Measurements from ENCODE around the gene ALKBH6. TPM values are rescaled to one million over a fixed set of nuclear protein-coding genes. Genes with fewer than 3 reads are reported as not detected.

Gene ALKBH6
- polyA plus RNA-seq, 1 donor (not counting 4 experiments of a cell fraction or from before 2014, with no cell fraction given) = 36.7 TPM

DNA sequence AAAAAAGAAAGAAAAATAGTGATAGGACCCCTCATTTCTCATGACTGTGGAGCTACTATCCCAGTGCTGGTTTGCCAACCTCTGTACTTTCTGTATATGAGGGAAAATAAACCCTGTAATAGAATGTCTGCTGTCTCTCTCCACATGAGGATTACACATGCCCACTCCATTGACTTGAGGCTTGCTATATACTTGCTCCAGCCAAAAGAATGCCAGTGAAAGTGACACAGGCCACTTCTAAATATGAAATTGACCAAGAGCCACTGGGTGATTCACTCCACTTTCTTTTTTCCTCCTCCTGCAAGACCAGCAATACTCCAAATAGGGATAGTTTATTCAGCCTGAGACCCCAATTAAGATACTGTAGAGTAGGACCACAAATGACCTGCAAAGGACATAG is 33.8 kb upstream of the ALKBH6 start:
- no peak for FAIRE-seq
- DNase-seq (ENCODE audit: low read depth, low spot score) = no peak
- dilution Hi-C loops (cut with MboI; ENCODE audit: extremely low pct_ligation_motif_present, low sequenced_read_pairs) = no loop called here

DNA sequence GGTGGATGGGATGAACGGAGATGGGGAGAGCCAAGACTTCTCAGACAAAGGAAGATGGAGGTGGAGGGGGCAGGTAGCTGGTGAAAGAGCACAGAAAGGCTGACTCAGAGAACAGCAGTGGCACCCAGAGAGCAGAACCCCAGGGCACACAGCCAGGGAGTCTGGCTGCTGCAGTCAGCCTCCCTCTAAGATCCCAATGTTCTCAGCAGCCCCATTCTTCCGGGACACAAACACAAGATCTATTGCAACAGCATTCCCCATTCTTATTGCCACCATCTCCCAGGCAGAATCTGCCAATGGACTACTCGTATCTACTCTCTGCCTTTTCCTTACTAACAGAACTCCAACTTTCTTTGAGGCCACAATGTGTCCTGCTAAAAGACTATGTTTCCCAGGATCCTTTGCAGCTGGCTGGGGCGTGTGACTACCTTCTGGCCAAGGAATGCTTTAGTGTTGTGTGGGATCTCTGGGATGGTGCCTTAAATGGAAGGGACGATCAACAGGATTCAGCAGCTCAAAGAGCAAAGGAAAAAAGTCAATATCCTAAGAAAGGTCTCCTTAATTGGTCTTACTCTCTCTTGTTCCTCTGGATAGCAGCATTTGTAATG is 32.5 kb upstream of the ALKBH6 start:
- Histone ChIP-seq H3K4me2 (ENCODE audit: control insufficient read depth, extremely low read depth, insufficient read depth, low read depth, low read length) (no peak overlapping the region), H2AFZ (ENCODE audit: control insufficient read depth, low read length) (no peak overlapping the region), H3K27me3 (ENCODE audit: control insufficient read depth, extremely low read depth, insufficient read depth, low read length) (no peaks in the 10 kb centered on the region), H3K9me1 (ENCODE audit: control insufficient read depth, extremely low read depth, insufficient read depth, low read length) (no peaks in the 10 kb centered on the region), H4K20me1 (ENCODE audit: control insufficient read depth, extremely low read depth, insufficient read depth, low read length) (no peaks in the 10 kb centered on the region), H3K9me3 (ENCODE audit: control insufficient read depth, low read depth, low read length) (no peaks in the 10 kb centered on the region), H3K36me3 (ENCODE audit: control insufficient read depth in 2 of 2, extremely low read depth in 1 of 2, insufficient read depth in 2 of 2, low read length in 2 of 2) (no peaks in the 10 kb centered on the region), H3K9ac (ENCODE audit: control insufficient read depth, extremely low read depth, insufficient read depth, low read length) (no peak overlapping the region), H3K4me1 (ENCODE audit: control insufficient read depth, extremely low read depth, insufficient read depth, low read length) (peaks cover 3% of the 10 kb centered on the region), H3K27ac (ENCODE audit: control insufficient read depth, insufficient read depth, low read length) (no peak overlapping the region), H3K4me3 (ENCODE audit: control insufficient read depth in 2 of 3, extremely low read depth in 1 of 3, insufficient read depth in 2 of 3, low read depth in 1 of 3, low read length in 3 of 3) (no peak overlapping the region), H3K79me2 (ENCODE audit: control insufficient read depth, insufficient read depth, low read length) (no peaks in the 10 kb centered on the region)
- dilution Hi-C loops (cut with MboI; ENCODE audit: extremely low pct_ligation_motif_present, low sequenced_read_pairs) = no loop called here
- FAIRE-seq (no peak), DNase-seq (ENCODE audit: low read depth, low spot score) (no peak)
- no peak for TF ChIP-seq EZH2 (IDR thresholded peaks at IDR 0.05; ENCODE audit: low read length)
- TF ChIP-seq, protein P1, sequence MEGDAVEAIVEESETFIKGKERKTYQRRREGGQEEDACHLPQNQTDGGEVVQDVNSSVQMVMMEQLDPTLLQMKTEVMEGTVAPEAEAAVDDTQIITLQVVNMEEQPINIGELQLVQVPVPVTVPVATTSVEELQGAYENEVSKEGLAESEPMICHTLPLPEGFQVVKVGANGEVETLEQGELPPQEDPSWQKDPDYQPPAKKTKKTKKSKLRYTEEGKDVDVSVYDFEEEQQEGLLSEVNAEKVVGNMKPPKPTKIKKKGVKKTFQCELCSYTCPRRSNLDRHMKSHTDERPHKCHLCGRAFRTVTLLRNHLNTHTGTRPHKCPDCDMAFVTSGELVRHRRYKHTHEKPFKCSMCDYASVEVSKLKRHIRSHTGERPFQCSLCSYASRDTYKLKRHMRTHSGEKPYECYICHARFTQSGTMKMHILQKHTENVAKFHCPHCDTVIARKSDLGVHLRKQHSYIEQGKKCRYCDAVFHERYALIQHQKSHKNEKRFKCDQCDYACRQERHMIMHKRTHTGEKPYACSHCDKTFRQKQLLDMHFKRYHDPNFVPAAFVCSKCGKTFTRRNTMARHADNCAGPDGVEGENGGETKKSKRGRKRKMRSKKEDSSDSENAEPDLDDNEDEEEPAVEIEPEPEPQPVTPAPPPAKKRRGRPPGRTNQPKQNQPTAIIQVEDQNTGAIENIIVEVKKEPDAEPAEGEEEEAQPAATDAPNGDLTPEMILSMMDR (optimal IDR thresholded peaks at IDR 0.05 in 1 of 3, IDR thresholded peaks at IDR 0.05 in 1 of 3, conservative IDR thresholded peaks at IDR 0.05 in 1 of 3; ENCODE audit: extremely low read depth in 1 of 3, insufficient read depth in 2 of 3, low read length in 3 of 3) = no peak

More for the DNA sequence above, 33.8 kb upstream of the ALKBH6 start:
- no peaks in the 10 kb centered on the region for H3K9me3 ChIP-seq (ENCODE audit: control insufficient read depth, low read depth, low read length)
- TF ChIP-seq EZH2 (IDR thresholded peaks at IDR 0.05; ENCODE audit: low read length) = no peak
- TF ChIP-seq, protein P1 (optimal IDR thresholded peaks at IDR 0.05 in 1 of 3, IDR thresholded peaks at IDR 0.05 in 1 of 3, conservative IDR thresholded peaks at IDR 0.05 in 1 of 3; ENCODE audit: extremely low read depth in 1 of 3, insufficient read depth in 2 of 3, low read length in 3 of 3) = no peak
- H3K4me1 ChIP-seq (ENCODE audit: control insufficient read depth, extremely low read depth, insufficient read depth, low read length) = no peaks in the 10 kb centered on the region
- H3K27me3 ChIP-seq (ENCODE audit: control insufficient read depth, extremely low read depth, insufficient read depth, low read length) = no peaks in the 10 kb centered on the region
- H2AFZ ChIP-seq (ENCODE audit: control insufficient read depth, low read length) = no peak overlapping the region
- no peak overlapping the region for H3K9ac ChIP-seq (ENCODE audit: control insufficient read depth, extremely low read depth, insufficient read depth, low read length)
- no peak overlapping the region for H3K4me3 ChIP-seq (ENCODE audit: control insufficient read depth in 2 of 3, extremely low read depth in 1 of 3, insufficient read depth in 2 of 3, low read depth in 1 of 3, low read length in 3 of 3)
- no peaks in the 10 kb centered on the region for H3K79me2 ChIP-seq (ENCODE audit: control insufficient read depth, insufficient read depth, low read length)
- H3K36me3 ChIP-seq (ENCODE audit: control insufficient read depth in 2 of 2, extremely low read depth in 1 of 2, insufficient read depth in 2 of 2, low read length in 2 of 2) = no peaks in the 10 kb centered on the region
- H4K20me1 ChIP-seq (ENCODE audit: control insufficient read depth, extremely low read depth, insufficient read depth, low read length) = no peaks in the 10 kb centered on the region
- H3K4me2 ChIP-seq (ENCODE audit: control insufficient read depth, extremely low read depth, insufficient read depth, low read depth, low read length) = no peak overlapping the region
- no peaks in the 10 kb centered on the region for H3K9me1 ChIP-seq (ENCODE audit: control insufficient read depth, extremely low read depth, insufficient read depth, low read length)
- H3K27ac ChIP-seq (ENCODE audit: control insufficient read depth, insufficient read depth, low read length) = no peak overlapping the region
